DMS79 treated with DMSO at 0.1 percent for 48 hours (cell line): Measurements from ENCODE around the gene KLRD1.
"Not testable (repeated sequence)": the region's sequence is repeated elsewhere in the genome, so short reads cannot be mapped to it uniquely, and the experiment has no call there.

Source experiments
- DNase-seq: peaks from one replicate; lab custom pipeline; 2025; lab: John Stamatoyannopoulos, UW

KLRD1 gene

DNA sequence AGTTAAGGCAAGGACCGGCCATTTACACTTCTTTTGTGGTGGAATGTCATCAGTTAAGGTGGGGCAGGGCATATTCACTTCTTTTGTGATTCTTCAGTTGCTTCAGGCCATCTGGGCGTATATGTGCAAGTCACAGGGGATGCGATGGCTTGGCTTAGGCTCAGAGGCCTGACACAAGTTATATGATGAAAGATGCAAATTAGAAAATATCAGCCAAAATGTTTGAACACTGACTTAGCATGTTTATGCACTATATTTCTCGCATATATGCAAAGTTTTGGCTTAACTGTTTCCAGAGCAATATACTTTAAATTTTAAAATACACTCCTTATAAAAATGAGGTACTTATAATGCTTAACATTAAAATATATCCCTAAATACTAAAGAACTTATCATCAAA, 30.8 kb downstream of the KLRD1 start:
- DNase-seq, result not testable (repeated sequence)

- DNase-seq, result no peak
These were observed 31.6 kb downstream of the KLRD1 start for GRCh38 chr12:10339053-10339840.

GRCh38 chr12:10340946-10341345, 33.3 kb downstream of the KLRD1 start:
- not testable (repeated sequence) for DNase-seq

- DNase-seq, result no peak
These were observed 34.3 kb downstream of the KLRD1 start for GRCh38 chr12:10341892-10342509.

DNA sequence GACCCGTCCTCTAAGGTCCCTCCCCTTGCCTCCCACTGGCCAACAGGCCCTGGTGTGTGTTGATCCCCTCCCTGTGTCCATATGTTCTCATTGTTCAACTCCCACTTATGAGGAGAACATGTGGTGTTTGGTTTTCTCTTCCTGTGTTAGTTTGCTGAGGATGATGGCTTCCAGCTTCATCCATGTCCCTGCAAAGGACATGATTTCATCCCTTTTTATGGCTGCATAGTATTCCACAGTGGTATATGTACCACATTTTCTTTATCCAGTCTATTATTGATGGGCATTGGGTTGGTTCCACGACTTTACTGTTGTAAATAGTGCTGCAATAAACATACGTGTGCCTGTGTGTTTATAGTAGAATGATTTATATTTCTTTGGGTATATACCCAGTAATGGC, 43.8 kb downstream of the KLRD1 start:
- DNase-seq, result not testable (repeated sequence)

DNA sequence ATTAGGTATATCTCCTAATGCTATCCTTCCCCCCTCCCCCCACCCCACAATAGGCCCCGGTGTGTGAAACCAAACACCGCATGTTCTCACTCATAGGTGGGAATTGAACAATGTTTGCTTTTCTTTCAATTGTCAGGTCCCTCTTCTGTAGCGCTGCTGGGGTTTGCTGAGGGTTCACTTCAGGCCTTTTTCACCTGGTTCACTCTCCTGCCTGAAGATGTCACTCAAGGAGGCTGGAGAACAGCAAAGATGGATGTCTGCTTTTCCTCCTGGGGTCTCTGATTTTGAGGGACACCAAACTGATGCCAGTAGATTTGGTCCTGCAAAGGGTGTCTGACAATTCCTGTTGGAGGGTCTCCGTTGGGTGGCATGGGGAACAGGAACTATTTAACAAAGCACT, 46.4 kb downstream of the KLRD1 start:
- no peak for DNase-seq

- DNase-seq, result no peak
These were observed 46.8 kb downstream of the KLRD1 start for GRCh38 chr12:10354502-10354901.

DNA sequence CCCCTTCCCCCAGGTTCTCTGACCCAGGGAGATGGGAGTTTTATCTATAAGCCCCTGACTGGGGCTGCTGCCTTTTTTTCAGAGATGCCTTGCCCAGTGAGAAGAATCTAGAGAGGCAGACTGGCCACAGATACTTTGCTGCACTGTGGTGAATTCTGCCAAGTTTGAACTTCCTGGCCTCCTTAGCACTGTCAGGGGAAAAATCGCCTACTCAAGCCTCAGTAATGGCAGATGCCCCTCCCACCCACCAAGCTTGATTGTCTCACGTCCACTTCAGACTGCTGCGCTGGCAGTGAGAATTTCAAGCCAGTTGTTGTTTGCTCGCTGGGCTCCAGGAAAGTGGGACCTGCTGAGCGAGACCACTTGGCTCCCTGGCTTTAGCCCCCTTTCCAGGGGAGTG, 50.5 kb downstream of the KLRD1 start:
- DNase-seq, result no peak

GRCh38 chr12:10358969-10359368, 51.3 kb downstream of the KLRD1 start:
- DNase-seq, result no peak

GRCh38 chr12:10361084-10361483, 53.4 kb downstream of the KLRD1 start:
- DNase-seq, result peak; percentile 90

DNA sequence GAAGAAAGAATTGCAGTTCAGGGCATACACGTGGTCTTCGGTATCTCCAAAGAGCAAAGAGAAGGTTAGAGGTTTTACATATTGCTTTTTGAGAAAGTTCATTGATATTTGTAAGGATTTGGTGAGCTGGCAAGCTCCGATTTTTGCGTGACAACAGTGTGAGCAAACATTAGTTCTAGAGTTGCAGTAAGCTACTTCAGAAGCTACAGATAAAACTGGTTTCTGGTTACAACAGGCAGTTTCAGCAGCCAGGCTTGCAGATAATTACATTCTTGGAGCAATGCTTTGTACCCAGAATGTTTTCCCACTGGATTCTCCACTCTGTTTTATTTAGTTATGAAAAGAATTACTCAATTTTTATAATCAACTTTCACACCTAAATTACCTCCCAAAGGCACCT, 54.0 kb downstream of the KLRD1 start:
- peak; percentile 69 for DNase-seq

GRCh38 chr12:10362325-10362724, 54.7 kb downstream of the KLRD1 start:
- peak; percentile 19 for DNase-seq

DNA sequence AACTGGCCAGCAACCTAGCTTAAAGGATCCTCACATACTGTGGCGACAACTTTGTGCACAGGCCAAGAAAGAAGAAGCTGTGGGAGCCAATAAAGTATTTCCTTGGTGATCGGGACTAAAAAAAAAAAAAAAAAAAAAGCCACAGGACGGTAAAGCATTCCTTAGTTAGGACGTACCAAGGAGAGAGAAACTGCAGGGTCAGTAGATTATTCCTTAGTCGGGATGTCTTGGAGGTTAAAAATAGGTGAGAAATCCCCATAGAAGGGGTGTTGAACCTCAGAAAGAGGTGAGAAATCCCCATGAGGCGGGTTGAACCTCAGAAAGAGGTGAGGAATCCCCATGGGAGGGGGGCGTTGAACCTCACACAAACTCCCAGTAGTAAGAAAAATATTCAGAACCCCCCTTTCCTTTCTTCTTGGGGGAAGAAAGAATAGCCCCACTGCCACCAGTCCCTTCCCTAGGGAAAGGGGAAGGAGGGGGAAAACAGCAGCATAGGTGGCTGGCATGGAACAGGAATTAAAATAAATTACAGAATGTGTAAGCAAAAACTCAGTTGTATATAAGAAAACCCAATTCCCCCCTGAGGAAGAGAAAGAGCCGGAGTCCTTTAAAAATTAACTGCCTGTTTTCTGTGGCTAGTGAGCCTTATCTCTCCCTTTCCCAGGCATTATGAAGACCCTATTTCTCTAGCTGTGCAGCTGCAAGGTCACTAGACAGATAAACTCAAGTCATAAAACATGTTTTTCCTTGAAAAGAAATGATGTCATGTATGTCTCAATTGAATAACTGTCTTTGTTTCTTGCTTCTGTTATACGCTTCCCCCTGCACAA, 55.4 kb downstream of the KLRD1 start:
- DNase-seq, result peak; percentile 66

DNA sequence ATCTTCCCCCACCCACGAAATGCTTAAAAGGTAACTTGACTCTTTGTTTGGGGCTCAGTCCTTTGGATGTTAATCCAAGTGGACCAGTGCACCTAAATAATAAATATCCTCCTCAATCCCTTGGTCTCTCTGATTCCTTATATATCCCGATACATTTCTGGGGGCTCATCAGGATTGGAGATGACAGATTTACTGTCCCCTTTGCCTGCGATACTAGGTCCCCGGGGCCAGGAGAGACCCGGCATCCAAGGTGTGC, 55.9 kb downstream of the KLRD1 start:
- DNase-seq, result peak; percentile 75

DNA sequence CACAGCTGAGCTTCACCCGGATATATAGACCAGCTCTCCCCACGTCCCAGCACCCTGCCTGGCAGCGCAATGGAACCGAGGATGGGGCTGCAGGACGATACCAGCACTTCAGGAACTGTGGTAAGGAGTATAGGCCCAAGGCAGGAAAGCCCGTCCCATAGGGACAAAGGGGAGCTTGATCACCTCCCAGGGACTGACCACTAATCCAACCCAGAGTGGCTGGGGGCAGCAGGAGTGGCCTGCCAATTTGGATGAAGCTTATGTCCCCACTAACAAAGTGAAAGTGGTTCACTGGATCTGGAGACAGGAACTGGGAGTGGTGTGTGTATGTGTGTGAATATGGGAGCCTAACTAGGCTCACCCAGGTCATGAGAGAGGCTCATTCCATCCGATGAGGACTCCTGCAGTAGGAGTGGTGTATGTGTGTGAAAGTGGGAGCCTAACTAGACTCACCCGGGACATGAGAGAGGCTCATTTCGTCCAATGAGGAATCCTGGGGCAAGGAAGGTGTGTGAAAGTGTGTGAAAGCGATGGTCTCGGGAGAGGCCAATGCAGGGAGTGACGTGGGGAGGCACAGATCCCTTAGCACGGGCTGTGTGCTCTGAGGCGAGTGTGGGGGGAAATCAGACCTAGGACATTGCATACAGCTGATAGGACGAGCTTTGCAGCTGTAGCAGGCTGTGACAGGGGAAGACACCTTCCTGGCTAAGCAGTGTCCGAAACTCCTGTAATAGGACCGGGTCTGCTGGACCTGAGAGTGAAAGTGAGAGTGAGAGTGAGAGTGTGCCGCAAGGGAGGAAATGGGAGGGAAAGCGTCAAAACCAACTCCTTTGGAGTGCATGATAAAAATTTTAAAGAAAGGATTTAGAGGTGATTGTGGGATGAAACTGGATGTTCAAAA, 56.5 kb downstream of the KLRD1 start:
- DNase-seq, result peak; percentile 77

GRCh38 chr12:10364815-10365622, 57.3 kb downstream of the KLRD1 start:
- peak; percentile 97 for DNase-seq

DNA sequence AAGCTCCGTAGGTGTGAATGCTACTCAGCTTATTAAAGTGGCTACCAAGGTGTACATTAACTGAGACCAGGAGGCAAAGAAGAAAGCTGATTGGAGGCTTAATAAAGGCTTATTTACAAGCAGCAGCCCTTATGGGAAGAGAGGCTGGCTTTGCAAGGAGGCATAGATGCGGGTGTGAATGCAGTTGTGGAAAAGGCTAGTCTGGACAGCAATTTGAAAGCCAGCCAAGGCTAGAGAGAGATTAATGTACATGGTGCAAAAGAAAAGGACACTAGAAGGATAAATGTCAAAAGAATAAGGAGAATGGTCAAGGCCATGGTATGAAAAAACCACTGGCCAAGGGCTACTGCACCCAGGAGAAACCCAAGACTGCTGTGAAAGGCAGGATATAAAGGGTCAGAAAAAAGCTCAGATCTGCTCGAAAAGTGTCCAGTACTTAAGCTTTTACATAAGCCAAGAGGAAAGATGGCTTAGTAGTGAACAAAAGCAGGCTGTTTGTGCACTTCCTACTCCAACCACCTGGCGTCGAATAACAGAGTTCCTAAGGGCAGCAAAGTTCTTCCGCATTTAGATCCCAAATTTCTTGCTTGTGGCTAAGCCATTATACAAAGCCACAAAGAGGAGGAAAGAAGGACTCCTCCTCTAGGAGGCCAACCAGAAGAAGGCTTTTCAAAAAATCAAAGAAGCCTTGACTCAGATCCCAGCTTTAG, 58.2 kb downstream of the KLRD1 start:
- DNase-seq, result peak; percentile 74

DNA sequence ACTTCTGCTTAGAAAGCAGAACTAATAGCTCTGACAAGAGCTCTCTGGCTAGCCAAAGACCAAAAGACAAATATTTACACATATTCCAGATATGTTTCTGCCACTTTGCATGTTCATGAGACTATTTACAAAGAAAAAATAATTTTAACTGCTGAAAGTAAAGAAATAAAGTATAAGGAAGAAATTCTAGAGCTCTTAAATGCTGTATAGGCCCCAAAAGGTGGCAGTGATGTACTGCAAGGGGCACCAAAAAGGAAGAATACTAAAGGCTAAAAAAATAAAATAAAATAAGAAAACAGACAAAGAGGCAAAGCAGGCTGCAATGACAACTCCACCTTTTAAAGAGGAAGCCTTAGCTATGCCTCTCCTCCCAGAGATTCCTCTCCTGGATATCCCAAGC, 59.2 kb downstream of the KLRD1 start:
- peak; percentile 74 for DNase-seq

DNA sequence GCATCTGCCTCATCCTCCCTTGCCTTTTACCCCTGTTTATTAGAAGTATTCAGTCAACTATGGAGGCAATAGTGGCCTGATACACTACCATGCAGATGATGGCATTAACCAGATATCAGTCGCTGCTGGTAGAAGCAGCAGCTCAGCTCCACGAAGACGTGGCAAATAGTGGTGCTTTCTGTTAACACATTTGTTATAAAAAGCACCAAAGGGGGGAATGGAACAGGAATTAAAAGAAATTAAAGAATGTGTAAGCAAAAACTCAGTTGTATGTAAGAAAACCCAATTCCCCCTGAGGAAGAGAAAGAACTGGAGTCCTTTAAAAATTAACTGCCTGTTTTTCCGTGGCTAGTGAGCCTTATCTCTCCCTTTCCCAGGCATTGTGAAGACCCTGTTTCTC, 60.0 kb downstream of the KLRD1 start:
- DNase-seq, result not testable (repeated sequence)
